GM03348 (cell line): ENCODE measurements around the gene EHMT1.
A peak's percentile ranks its signal among the peaks of the same experiment; 100 is the strongest.

Experiments
- DNase-seq: peaks from one replicate; pipeline ENCODE4 v3.0.0; 2012; ENCODE audit warnings: low spot score

The EHMT1 gene

GRCh38 chr9:137674307-137674975 is 55.6 kb downstream of the EHMT1 start:
- no peak for DNase-seq

- no peak for DNase-seq
Measured at GRCh38 chr9:137674976-137675320, 56.1 kb downstream of the EHMT1 start.

GRCh38 chr9:137676998-137677397 is 58.2 kb downstream of the EHMT1 start:
- no peak for DNase-seq

GRCh38 chr9:137678202-137678601 is 59.4 kb downstream of the EHMT1 start:
- no peak for DNase-seq

DNA sequence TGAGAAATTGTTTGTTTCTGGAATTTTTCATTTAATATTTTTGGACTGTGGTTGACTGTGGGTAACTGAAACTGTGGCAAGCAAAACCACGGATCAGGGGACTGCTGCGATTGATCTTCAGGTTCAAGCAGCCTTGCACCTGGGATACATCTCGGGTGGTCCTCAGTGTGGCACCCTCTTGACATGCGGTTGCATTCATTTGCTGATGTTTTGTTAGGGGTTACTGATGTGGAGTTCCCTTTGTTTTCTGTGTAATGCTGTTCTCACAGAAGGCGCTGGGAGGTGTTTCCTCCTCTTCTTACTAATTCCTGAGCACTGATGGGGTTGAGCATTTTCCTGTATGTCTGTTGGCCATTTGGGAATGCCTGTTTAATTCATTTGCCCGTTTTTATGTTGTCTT is 60.4 kb downstream of the EHMT1 start:
- DNase-seq: no peak

- no peak for DNase-seq
Measured at GRCh38 chr9:137679695-137680305, 61.0 kb downstream of the EHMT1 start.

DNA sequence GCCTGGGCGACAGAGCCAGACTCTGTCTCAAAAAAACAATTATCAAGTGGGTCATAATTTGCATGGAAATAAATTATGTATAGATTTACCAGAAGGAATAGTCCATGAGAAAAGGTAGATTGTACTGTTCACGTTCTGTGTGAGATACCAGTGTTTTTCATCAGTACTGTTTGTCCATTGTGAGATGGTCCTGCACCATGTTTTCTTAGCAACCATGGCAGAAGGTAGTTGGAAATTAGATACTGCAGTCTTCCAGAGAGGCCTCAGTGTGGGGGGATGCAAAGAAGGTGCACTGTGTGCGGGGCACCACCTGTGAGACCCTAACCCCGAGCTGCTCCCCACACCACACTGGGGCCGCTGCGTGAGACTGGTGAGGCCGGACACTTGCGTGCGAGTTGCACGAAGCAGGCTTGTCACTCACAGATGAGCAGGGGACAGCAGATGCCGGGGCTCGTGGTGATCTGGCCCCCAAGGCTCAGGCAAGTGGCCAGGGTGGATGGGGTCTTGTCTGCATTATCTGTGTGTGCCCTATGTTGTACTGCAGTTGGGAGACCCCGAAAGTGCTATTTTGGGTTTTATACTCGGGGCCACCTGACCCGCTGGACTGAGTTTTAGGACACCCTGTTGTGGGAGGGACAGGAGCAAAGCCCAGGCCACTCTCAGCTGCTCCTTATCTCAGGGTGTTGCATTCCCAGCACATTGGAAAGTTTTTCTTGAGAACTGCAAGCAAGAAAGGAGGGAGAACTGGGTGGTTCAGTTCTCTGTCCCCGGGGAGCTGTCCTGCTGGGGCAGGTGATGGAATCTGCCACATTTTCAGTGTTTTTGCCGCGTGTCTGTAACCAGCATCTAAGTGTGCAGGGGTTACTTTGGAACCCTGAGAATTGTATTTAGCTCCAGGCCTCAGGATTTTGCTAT is 61.9 kb downstream of the EHMT1 start:
- DNase-seq: no peak

DNA sequence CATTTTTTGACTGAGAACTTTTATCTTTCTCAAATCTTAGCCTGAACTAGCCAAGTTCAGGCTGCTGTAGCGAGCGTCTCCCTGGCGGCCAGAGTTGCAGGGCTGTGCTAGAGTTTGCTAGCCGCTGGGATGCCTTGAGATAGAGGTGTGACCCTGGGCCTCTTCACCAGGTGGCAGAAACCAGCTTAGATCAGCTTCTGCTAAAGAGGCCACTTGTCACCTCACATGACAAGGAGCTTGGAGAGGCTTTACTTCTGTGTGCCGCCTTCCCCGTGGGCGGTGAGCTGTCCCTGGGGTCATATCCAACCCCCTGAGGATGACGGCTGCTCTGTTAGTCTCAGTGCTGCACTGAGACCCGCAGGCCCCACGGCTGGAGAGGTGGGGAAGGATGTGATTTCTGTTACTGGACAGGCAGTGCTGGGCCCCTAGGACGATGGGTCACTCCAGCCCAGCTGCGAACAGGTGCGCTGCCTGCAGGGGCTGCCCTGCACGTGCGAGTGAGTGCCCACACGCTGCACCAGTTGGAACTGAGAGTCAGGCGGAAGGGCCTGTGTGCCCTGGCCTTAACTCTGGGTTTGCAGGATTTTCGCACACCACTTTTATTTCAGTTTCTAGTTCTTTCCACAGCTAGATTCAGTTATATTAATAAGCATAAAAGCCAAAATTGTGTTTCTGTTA is 63.8 kb downstream of the EHMT1 start:
- no peak for DNase-seq

GRCh38 chr9:137683262-137683864 is 64.6 kb downstream of the EHMT1 start:
- DNase-seq: no peak

- no peak for DNase-seq
Measured at GRCh38 chr9:137685035-137685740, 66.4 kb downstream of the EHMT1 start.

- peak; percentile 48 for DNase-seq
Measured at GRCh38 chr9:137685741-137686420, 67.1 kb downstream of the EHMT1 start.

- no peak for DNase-seq
Measured at GRCh38 chr9:137688261-137688660, 69.5 kb downstream of the EHMT1 start.

DNA sequence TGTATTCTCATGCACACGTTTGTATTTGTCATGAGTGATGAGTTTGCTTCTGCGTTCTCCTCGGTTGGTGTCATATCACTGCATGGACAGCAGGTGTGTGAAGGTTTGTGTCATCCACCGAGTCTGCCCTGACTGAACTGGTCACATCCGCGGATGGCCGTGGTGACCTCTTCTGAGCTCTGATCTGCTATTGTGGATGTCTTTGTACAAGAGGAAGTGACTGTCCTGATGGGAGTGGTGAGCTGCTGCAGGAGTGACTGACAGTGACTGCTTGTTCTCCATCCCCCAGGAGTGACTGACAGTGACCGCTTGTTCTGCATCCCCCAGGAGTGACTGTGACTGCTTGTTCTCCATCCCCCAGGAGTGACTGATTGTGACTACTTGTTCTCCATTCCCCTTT is 69.9 kb downstream of the EHMT1 start:
- DNase-seq: no peak

GRCh38 chr9:137689745-137690529 is 71.1 kb downstream of the EHMT1 start:
- peak; percentile 47 for DNase-seq

DNA sequence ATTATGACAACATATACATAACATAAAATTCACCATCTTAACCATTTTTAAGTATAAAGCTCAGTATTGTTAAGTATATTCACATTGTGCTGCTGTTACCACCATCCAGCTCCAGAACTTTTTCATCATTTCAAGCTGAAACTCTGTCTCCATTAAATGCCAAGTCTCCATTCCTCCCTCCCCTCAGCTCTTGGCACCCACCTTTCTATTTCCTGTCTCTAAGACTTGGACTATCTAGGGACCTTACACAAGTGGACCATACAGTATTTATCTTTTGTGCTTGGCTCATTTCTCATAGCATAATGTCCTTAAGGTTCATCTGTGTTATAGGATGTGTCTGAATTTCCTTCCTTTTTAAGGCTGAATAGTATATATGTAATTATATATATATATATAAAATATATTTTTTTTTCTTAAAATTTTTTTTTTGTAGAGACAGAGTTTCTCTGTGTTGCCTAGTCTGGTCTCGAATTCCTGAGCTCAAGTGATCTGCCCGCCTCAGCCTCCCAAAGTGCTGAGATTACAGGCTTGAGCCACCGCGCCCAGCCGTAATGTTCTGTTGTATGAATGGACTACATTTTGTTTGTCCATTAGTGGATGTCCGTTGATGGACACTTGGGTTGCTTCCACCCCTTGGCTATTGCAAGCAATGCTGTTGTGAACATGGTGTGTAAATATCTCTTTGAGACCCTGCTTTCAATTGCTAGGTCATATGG is 72.3 kb downstream of the EHMT1 start:
- DNase-seq: no peak

GRCh38 chr9:137691646-137692351 is 73.0 kb downstream of the EHMT1 start:
- no peak for DNase-seq

- no peak for DNase-seq
Measured at GRCh38 chr9:137694236-137694959, 75.6 kb downstream of the EHMT1 start.
